Measurements from ENCODE around the gene KCNMB2.
"Not testable (repeated sequence)": the region's sequence is repeated elsewhere in the genome, so short reads cannot be mapped to it uniquely, and the experiment has no call there.

KCNMB2 gene

GRCh38 chr3:178545337-178545736, 9.1 kb downstream of the KCNMB2 start:
- H3K4me3 ChIP-seq (replicated peaks; ENCODE audit: insufficient read depth, low read length), result no peak overlapping the region
- no peak for TF ChIP-seq POLR2AphosphoS5 (IDR thresholded peaks at IDR 0.05; ENCODE audit: low read depth)
- TF ChIP-seq GABPA (IDR thresholded peaks at IDR 0.05; ENCODE audit: low read depth), result no peak
- no peak for TF ChIP-seq CTCF (IDR thresholded peaks at IDR 0.05; ENCODE audit: insufficient read depth, low read length)
- TF ChIP-seq SPI1 (IDR thresholded peaks at IDR 0.05; ENCODE audit: borderline replicate concordance, low read depth), result no peak
- TF ChIP-seq REST (IDR thresholded peaks at IDR 0.05; ENCODE audit: insufficient replicate concordance, low read depth), result no peak
- DNase-seq (ENCODE audit: low read depth in 1 of 2, low spot score in 1 of 2), result no peak
- no peaks in the 10 kb centered on the region for H3K27me3 ChIP-seq (ENCODE audit: insufficient read depth, poor library complexity, severe bottlenecking)
- no peak overlapping the region for H3K27ac ChIP-seq (replicated peaks)

GRCh38 chr3:178546079-178546478, 9.8 kb downstream of the KCNMB2 start:
- DNase-seq (ENCODE audit: low read depth in 1 of 2, low spot score in 1 of 2), result no peak
- Histone ChIP-seq H3K27me3 (ENCODE audit: insufficient read depth, poor library complexity, severe bottlenecking) (no peaks in the 10 kb centered on the region), H3K27ac (replicated peaks) (no peak overlapping the region), H3K4me3 (replicated peaks; ENCODE audit: insufficient read depth, low read length) (no peak overlapping the region)
- TF ChIP-seq SPI1 (IDR thresholded peaks at IDR 0.05; ENCODE audit: borderline replicate concordance, low read depth) (no peak), POLR2AphosphoS5 (IDR thresholded peaks at IDR 0.05; ENCODE audit: low read depth) (no peak), GABPA (IDR thresholded peaks at IDR 0.05; ENCODE audit: low read depth) (no peak), CTCF (IDR thresholded peaks at IDR 0.05; ENCODE audit: insufficient read depth, low read length) (no peak), REST (IDR thresholded peaks at IDR 0.05; ENCODE audit: insufficient replicate concordance, low read depth) (no peak)

- not testable (repeated sequence) for H3K27me3 ChIP-seq (ENCODE audit: insufficient read depth, poor library complexity, severe bottlenecking); H3K4me3 ChIP-seq (replicated peaks; ENCODE audit: insufficient read depth, low read length); H3K27ac ChIP-seq (replicated peaks); DNase-seq (ENCODE audit: low read depth in 1 of 2, low spot score in 1 of 2)
These were observed 13.2 kb downstream of the KCNMB2 start for GRCh38 chr3:178549426-178549825.

GRCh38 chr3:178551916-178552321, 15.7 kb downstream of the KCNMB2 start:
- peak; percentile 6 to 31 for DNase-seq (ENCODE audit: low read depth in 1 of 2, low spot score in 1 of 2)
- no peaks in the 10 kb centered on the region for H3K27me3 ChIP-seq (ENCODE audit: insufficient read depth, poor library complexity, severe bottlenecking)
- no peak overlapping the region for H3K4me3 ChIP-seq (replicated peaks; ENCODE audit: insufficient read depth, low read length)
- TF ChIP-seq POLR2AphosphoS5 (IDR thresholded peaks at IDR 0.05; ENCODE audit: low read depth) (no peak), REST (IDR thresholded peaks at IDR 0.05; ENCODE audit: insufficient replicate concordance, low read depth) (peak; percentile 32)
- no peak overlapping the region for H3K27ac ChIP-seq (replicated peaks)

All from HL-60 (cell line).